ENCODE results near the gene DHRS12.
A peak's percentile ranks its signal among the peaks of the same experiment; 100 is the strongest.
"Not testable (repeated sequence)": the region's sequence is repeated elsewhere in the genome, so short reads cannot be mapped to it uniquely, and the experiment has no call there.

Gene DHRS12

GRCh38 chr13:51827254-51827653 lies 23.3 kb upstream of the DHRS12 start:
- DNase-seq = peak; percentile 64

DNA sequence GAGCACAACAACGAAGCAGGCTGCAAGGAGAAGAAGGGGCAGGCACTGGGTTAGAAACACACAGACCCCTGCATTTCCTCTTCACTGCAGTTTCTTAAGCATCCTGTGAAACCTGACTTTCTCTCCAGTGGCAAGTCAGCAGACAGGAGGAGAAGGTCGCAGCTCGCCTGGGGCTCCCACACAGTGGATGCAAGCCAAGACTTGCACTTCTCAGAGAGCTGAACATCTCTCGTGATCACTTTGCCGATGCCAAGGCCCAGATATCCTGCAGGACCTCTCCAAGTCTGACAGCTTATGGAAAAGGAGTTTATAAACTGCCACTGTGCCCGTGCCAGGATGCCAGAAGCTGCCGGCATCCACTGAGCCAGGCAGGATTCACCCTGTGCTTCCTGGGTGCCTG lies 22.6 kb upstream of the DHRS12 start:
- DNase-seq = peak; percentile 39 to 67

- DNase-seq = no peak
Measured at GRCh38 chr13:51825681-51826254, 21.8 kb upstream of the DHRS12 start.

- peak; percentile 83 to 84 for DNase-seq
Measured at GRCh38 chr13:51825165-51825592, 21.2 kb upstream of the DHRS12 start.

DNA sequence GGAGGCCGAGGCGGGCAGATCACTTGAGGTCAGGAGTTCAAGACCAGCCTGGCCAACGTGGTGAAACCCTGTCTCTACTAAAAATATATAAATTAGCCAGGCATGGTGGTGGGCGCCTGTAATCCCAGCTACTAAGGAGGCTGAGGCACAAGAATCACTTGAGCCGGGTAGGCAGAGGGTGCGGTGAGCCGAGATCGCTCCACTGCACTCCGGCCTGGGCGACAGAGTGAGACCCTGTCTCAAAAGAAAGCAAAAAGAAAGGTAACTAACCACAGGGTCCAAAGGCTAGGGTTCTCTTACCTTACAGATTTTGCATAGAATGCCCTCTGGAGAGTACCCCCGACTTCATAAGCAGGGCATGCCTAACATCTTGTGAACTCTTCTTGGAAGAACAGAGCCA lies 20.7 kb upstream of the DHRS12 start:
- DNase-seq = not testable (repeated sequence)

- no peak for DNase-seq
Measured at GRCh38 chr13:51823863-51824262, 19.9 kb upstream of the DHRS12 start.

GRCh38 chr13:51823359-51823758 lies 19.4 kb upstream of the DHRS12 start:
- DNase-seq = no peak

GRCh38 chr13:51822106-51822815 lies 18.3 kb upstream of the DHRS12 start:
- DNase-seq = no peak

DNA sequence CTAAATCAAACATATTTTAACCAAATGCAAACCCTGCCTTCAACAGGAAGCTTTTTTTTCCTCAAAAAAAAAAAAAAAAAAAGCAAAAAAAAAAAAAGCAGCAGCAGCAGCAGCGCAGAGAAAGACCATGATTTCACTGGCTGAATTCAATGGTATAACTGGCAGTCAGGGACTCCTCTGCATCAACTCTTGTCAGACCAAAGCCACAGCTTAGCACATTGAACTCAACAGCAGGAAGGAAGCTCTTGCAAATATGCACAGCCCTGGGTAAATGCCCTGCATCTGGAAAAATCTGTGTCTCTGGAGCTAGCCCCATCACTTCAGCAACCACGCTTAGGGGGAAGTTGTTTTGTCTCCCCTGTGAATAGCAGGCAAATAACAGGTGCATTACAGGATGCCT lies 17.6 kb upstream of the DHRS12 start:
- peak; percentile 43 to 49 for DNase-seq

DNA sequence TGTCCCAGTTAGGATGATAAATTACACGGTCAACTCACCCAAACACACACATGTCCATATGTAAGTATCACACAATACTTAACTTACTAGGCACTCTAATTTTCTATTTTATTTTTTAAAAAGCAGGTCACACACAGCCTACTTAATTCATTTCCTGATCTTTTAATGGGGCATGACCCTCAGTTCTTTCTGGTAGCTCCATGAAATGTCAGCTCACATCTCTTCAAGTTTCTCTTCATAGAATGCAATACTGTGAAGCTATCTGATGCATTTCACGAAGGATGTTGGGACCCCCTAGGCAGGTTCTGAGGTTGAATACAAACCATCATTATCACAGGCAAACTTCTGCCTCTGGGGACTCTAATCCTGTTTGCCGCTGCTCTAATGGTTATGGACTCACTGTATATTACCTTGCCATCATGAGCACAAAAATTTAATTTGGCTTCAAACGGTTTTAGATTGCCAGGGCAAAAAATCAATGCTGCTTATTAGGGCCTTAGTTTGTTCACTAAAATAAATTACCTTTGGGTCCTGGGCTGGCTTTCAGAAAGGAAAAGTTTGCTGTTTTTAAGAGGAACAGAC lies 16.1 kb upstream of the DHRS12 start:
- DNase-seq = no peak

DNA sequence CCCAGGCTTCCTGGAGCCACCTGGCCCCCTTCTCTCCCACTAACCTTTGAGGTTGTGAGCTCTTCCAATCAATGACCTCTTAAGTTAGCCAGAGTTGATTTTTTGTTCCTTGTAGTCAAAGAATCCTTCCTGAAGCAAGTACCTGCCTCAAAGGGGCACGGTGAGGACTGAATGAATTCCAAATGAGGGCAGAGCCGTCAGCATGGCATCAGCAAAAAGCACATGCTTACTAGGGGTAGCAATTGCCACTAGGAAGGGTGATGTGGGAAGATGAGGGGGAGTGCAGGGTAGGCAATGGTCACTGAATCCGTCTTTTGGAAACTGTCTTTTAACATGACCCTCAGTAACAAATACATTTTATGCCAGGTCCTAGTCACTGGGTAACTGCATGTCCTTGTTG lies 15.6 kb upstream of the DHRS12 start:
- DNase-seq = no peak

- DNase-seq = peak in 1 of 2 donors; percentile 57
Measured at GRCh38 chr13:51818781-51819511, 15.0 kb upstream of the DHRS12 start.

DNA sequence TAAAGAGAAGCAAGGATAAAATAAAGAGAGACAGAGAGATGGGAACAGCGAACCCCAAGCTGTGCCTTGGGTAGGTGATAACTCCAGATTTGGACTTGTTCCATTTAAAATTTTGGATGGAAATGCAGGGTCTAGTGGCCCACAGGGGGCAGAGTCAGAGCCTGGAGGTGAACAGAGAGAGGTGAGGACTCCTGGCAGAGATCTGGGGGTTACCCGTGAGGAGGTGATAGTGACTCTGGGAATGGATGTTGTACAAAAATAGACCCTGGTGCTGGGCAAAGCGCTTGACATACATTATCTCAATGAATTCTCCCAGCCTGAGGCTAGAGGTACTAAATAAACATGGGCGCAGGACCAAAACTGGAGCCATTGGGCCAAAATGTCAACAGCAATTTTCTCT lies 14.3 kb upstream of the DHRS12 start:
- no peak for DNase-seq

GRCh38 chr13:51817717-51818116 lies 13.8 kb upstream of the DHRS12 start:
- no peak for DNase-seq

DNA sequence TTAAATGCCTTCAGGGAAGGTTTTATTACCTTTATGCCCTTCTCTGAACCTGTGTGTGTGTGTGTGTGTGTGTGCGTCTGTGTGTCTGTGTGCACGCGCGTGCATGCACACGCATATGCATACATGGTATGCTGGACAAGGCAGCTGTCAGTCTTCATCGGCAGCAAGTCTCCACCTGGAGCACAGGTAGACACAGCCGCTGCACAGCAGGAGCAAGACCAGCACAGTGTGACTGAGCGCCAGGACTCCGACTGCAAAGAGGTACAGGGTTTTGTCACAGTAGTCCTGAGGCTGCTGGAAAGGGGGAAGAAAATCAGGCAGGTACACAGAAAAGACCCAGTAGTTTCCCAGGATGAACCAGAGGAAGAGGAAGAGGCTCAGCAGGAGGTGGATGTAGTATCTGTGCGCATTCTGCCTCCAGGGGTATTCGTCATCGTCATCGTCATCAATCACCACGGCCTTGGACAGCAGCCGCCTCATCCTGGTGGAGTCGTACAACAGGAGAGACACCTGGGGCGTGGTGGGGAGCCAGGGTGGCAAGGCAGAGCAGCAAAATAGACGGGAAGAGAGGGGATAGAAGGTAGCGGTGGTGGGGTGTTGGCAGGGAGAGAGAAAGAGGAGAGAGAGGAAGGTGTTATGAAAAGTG lies 12.8 kb upstream of the DHRS12 start:
- DNase-seq = no peak

DNA sequence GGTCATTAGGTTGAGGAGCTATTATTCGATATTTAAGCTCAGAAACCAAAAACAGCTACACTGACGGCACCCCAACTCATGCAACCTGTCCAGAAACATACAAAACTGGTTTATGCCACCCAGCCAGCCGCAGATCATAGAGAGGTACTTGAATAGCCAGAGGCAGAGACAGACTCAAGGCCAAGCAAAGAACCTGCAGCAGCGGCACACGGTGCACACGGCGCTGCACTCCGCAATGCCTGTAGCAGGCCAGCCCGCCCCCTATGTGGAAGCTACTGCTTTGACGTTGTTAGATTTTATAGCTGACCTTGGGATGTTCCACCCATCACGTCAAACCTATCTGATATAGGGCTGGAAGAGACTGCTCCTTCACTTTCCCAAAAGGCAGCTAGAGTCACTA lies 11.9 kb upstream of the DHRS12 start:
- DNase-seq = no peak

GRCh38 chr13:51814825-51815650 lies 11.1 kb upstream of the DHRS12 start:
- DNase-seq = peak; percentile 67 to 68

DNA sequence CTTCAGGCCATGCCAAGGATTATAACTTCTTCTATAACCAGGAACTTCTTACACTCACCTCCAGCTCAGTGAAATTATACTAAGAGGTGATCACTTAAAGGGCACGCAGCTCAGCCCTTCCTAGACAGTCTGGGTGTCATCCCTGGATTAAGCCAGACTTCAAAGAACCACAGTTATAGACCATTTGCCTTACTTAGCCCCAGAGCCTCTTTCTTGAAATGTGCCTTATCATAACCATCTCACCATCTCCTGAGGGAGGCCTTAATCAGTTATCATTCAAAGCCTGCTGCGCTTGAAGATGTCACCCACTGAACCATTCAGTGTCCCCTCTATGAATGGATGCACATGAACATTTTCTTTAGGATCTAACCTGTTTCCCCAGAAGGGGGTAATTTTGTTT lies 10.1 kb upstream of the DHRS12 start:
- DNase-seq = no peak

DNA sequence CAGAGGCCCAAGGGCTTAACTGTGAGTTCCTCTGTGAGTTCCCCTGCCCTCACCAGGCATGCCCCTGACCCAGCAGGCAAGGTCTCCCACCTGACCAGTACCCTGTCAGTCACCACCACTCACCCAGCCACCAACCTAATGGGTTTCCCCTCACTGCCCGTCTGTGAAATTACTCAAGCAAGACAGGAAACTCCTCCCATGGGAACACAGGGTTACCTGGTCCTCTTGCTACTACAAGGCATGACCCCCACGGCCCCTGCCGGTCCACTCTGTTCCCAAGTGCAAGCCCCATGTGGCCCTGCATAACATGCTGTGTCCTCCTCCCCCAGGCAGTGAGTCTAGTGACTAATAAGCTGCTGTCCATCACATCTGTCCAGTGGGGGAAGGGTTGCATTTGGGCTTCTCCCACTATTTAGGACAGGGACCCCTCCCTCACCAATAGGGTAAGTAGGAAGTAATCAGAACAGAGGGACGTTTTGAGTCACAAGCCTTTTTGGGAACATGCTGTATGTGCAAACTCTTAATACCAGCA lies 8.0 kb upstream of the DHRS12 start:
- DNase-seq = peak; percentile 28 to 53

DNA sequence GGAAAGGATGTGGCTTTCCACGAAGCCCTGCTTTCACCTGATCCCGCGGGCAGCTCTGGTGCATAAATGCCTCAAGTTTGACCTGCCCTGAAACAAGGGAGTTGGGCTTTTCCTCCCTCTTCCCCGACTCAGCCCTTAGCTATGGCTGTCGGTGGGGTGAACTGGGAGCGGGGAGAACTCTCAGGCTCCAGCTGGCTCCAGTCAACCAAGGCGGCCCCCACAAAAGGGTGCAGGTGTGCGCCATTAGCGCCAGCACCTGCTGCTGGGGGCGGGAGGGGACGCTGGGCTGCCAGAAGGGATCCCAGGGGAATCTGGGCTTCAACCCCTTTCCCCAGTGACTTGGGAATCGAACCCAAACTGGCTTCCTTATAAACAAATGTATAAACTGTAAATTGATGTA lies 7.1 kb upstream of the DHRS12 start:
- DNase-seq = no peak

DNA sequence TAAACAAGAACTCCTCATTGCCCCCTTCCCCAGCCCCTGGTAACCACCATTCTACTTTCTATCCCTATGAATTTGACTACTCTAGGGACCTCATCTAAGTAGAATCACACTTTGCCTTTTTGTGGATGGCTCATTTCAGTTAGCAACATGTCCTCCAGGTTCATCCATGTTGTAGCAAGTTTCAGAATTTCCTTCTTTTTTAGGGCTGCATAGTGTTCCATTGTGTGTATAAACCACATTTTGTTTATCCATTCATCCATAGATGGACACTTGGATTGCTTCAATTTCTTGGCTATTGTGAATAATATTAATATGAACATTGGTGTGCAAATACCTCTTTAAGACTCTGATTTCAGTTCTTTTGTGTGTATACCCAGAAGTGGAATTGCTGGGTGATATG lies 4.8 kb upstream of the DHRS12 start:
- DNase-seq = no peak

- no peak for DNase-seq
Measured at GRCh38 chr13:51807041-51807440, 3.1 kb upstream of the DHRS12 start.

Measured in inflammatory macrophage (primary cell).